ENCODE results near the gene PWWP2A.

GRCh38 chr5:160129841-160130240 is 10.6 kb upstream of the PWWP2A start:
- TF ChIP-seq CTCF (IDR thresholded peaks at IDR 0.05; ENCODE audit: low read length), result no peak
- no peak for TF ChIP-seq EZH2 (optimal IDR thresholded peaks at IDR 0.05; ENCODE audit: low read depth, low read length)
- no peak for TF ChIP-seq EZH2phosphoT487 (IDR thresholded peaks at IDR 0.05; ENCODE audit: low read length)

Data from MM.1S (cell line).